KMS-11 (cell line): ENCODE results near the gene BBC3.

Experiments used
- H2AFZ ChIP-seq: fragments of 200-600 bp; sonication (generic); 2 replicates; pipeline ENCODE4 v1.6.1; 2016; ENCODE audit warnings: antibody characterized with exemption, mixed run types, low read depth
- H3K27ac ChIP-seq: fragments of 200-600 bp; sonication (generic); 2 replicates; pipeline ENCODE4 v1.6.1; 2016; ENCODE audit warnings: mild to moderate bottlenecking, mixed run types
- H3K27me3 ChIP-seq: fragments of 200-600 bp; sonication (generic); 2 replicates; pipeline ENCODE4 v1.6.1; 2017; ENCODE audit warnings: mild to moderate bottlenecking, low read depth, mixed run types, moderate library complexity; ENCODE audit not compliant: insufficient read depth
- H3K36me3 ChIP-seq: fragments of 200-600 bp; sonication (generic); 2 replicates; pipeline ENCODE4 v1.6.1; 2017; ENCODE audit warnings: mild to moderate bottlenecking, mixed run types; ENCODE audit not compliant: insufficient read depth
- H3K4me1 ChIP-seq: fragments of 200-600 bp; sonication (generic); 2 replicates; pipeline ENCODE4 v1.6.1; 2016; ENCODE audit warnings: mild to moderate bottlenecking, low read depth, mixed run types; ENCODE audit not compliant: poor library complexity, severe bottlenecking
- H3K4me2 ChIP-seq: fragments of 200-600 bp; sonication (generic); 2 replicates; pipeline ENCODE4 v1.7.0; 2016; ENCODE audit warnings: mild to moderate bottlenecking, mixed run types
- H3K4me3 ChIP-seq: fragments of 200-600 bp; sonication (generic); IDR thresholded peaks from 2 replicates; pipeline ENCODE4 v1.6.1; 2017; ENCODE audit warnings: low read depth, low read length, mixed read lengths; ENCODE audit not compliant: insufficient read depth
- H3K79me2 ChIP-seq: fragments of 200-600 bp; sonication (generic); 2 replicates; pipeline ENCODE4 v1.6.1; 2016; ENCODE audit warnings: low read depth, mixed run types; ENCODE audit not compliant: insufficient read depth
- H3K9ac ChIP-seq: fragments of 200-600 bp; sonication (generic); 2 replicates; pipeline ENCODE4 v1.6.1; 2016; ENCODE audit warnings: mild to moderate bottlenecking, mixed run types
- H4K20me1 ChIP-seq: fragments of 200-600 bp; sonication (generic); 2 replicates; pipeline ENCODE4 v1.6.1; 2016; ENCODE audit warnings: mild to moderate bottlenecking, mixed run types; ENCODE audit not compliant: insufficient read depth
- TF ChIP-seq, protein P1 (sequence below): fragments of 200-600 bp; sonication (generic); conservative IDR thresholded peaks from 2 replicates; pipeline ENCODE4 v1.6.1; 2017; ENCODE audit warnings: low read depth, mild to moderate bottlenecking, antibody characterized with exemption, low read length, moderate library complexity, mixed read lengths

The BBC3 gene

GRCh38 chr19:47247308-47247990 lies 16.4 kb upstream of the BBC3 start:
- no peak overlapping the region for H3K4me2 ChIP-seq
- no peaks in the 10 kb centered on the region for H3K36me3 ChIP-seq
- H3K27ac ChIP-seq = no peak overlapping the region
- H4K20me1 ChIP-seq = no peaks in the 10 kb centered on the region
- H3K9ac ChIP-seq = no peak overlapping the region
- no peak overlapping the region for H3K4me3 ChIP-seq
- H3K4me1 ChIP-seq = peaks cover 18% of the 10 kb centered on the region
- no peak overlapping the region for H2AFZ ChIP-seq
- no peaks in the 10 kb centered on the region for H3K79me2 ChIP-seq
- TF ChIP-seq, protein P1, sequence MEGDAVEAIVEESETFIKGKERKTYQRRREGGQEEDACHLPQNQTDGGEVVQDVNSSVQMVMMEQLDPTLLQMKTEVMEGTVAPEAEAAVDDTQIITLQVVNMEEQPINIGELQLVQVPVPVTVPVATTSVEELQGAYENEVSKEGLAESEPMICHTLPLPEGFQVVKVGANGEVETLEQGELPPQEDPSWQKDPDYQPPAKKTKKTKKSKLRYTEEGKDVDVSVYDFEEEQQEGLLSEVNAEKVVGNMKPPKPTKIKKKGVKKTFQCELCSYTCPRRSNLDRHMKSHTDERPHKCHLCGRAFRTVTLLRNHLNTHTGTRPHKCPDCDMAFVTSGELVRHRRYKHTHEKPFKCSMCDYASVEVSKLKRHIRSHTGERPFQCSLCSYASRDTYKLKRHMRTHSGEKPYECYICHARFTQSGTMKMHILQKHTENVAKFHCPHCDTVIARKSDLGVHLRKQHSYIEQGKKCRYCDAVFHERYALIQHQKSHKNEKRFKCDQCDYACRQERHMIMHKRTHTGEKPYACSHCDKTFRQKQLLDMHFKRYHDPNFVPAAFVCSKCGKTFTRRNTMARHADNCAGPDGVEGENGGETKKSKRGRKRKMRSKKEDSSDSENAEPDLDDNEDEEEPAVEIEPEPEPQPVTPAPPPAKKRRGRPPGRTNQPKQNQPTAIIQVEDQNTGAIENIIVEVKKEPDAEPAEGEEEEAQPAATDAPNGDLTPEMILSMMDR = peak; percentile 96
- no peaks in the 10 kb centered on the region for H3K27me3 ChIP-seq

GRCh38 chr19:47243776-47244547 lies 13.0 kb upstream of the BBC3 start:
- no peaks in the 10 kb centered on the region for H4K20me1 ChIP-seq
- H3K9ac ChIP-seq = peak overlapping the region; percentile 90
- peaks cover 42% of the 10 kb centered on the region for H3K4me1 ChIP-seq
- H3K27me3 ChIP-seq = peaks cover 24% of the 10 kb centered on the region
- H3K79me2 ChIP-seq = no peaks in the 10 kb centered on the region
- peak overlapping the region; percentile 77 for H3K27ac ChIP-seq
- peak overlapping the region; percentile 98 for H2AFZ ChIP-seq
- TF ChIP-seq, protein P1 = peak; percentile 90
- no peak overlapping the region for H3K4me3 ChIP-seq
- H3K4me2 ChIP-seq = peak overlapping the region; percentile 91
- H3K36me3 ChIP-seq = no peaks in the 10 kb centered on the region

- Histone ChIP-seq H2AFZ (peak overlapping the region; percentile 98; the same call in 1 of the 2 replicates), H3K9ac (peak overlapping the region; percentile 90), H3K36me3 (no peaks in the 10 kb centered on the region), H3K4me3 (no peak overlapping the region), H3K27ac (peak overlapping the region; percentile 77), H3K27me3 (peaks cover 28% of the 10 kb centered on the region), H3K79me2 (no peaks in the 10 kb centered on the region), H4K20me1 (no peaks in the 10 kb centered on the region), H3K4me2 (peak overlapping the region; percentile 91), H3K4me1 (peaks cover 42% of the 10 kb centered on the region)
- TF ChIP-seq, protein P1 = no peak
Observed at GRCh38 chr19:47243364-47243775, 12.4 kb upstream of the BBC3 start.

- no peak overlapping the region for H3K27ac ChIP-seq
- H4K20me1 ChIP-seq = no peaks in the 10 kb centered on the region
- H3K4me1 ChIP-seq = peaks cover 42% of the 10 kb centered on the region
- H3K79me2 ChIP-seq = no peaks in the 10 kb centered on the region
- H3K36me3 ChIP-seq = no peaks in the 10 kb centered on the region
- peak overlapping the region; percentile 61; the same call in 1 of the 2 replicates for H3K4me2 ChIP-seq
- H2AFZ ChIP-seq = no peak overlapping the region
- TF ChIP-seq, protein P1 = no peak
- H3K27me3 ChIP-seq = peaks cover 31% of the 10 kb centered on the region
- no peak overlapping the region for H3K9ac ChIP-seq
- no peak overlapping the region for H3K4me3 ChIP-seq
Observed at GRCh38 chr19:47241919-47242577, 11.0 kb upstream of the BBC3 start.
